IPS-20b (cell line): Measurements from ENCODE around the gene FBXL16.

Experiments
- H3K27ac ChIP-seq: one replicate; pipeline ENCODE4 v1.5.1; 2013; ENCODE audit warnings: low read length
- H3K27me3 ChIP-seq: 2 replicates; pipeline ENCODE4 v1.6.1; 2013; ENCODE audit warnings: mild to moderate bottlenecking, low read length, inconsistent platforms; ENCODE audit not compliant: insufficient read depth
- H3K36me3 ChIP-seq: 2 replicates; pipeline ENCODE4 v1.6.1; 2013; ENCODE audit warnings: low read depth, mild to moderate bottlenecking, inconsistent platforms, low read length, moderate library complexity; ENCODE audit not compliant: insufficient read depth
- H3K4me1 ChIP-seq: 2 replicates; pipeline ENCODE4 v1.6.1; 2013; ENCODE audit warnings: mild to moderate bottlenecking, control low read depth, inconsistent platforms, low read length, moderate library complexity; ENCODE audit not compliant: insufficient read depth
- H3K4me3 ChIP-seq: 2 replicates; pipeline ENCODE4 v1.5.1; 2013; ENCODE audit warnings: mild to moderate bottlenecking, low read length, inconsistent platforms
- H3K9ac ChIP-seq: 2 replicates; pipeline ENCODE4 v1.6.1; 2013; ENCODE audit warnings: low read depth, mild to moderate bottlenecking, inconsistent platforms, low read length, moderate library complexity
- H3K9me3 ChIP-seq: 2 replicates; pipeline ENCODE4 v1.6.1; 2013; ENCODE audit warnings: mild to moderate bottlenecking, low read depth, low read length, inconsistent platforms; ENCODE audit not compliant: insufficient read depth

The FBXL16 gene

DNA sequence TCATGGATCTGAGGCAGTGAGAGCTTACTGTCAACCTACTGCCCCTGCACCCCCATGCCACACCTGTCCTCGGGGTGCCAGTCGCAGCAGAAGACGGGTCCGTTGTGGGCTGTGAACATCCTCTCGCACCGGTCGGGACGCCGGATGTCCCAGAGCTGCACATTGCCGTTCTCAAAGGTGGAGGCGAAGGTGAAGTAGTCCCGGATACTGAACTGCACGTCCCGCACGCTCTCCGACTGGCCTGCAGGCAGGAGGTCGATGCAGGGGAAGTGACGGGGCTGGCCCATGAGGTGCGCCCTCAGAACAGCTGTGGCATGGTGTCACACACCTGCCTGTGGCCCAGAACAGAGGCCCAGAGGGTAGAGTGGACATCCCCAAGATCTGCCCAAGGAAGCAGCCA, 18.1 kb downstream of the FBXL16 start:
- no peak overlapping the region for H3K27ac ChIP-seq
- peaks cover 8% of the 10 kb centered on the region for H3K36me3 ChIP-seq
- peaks cover 21% of the 10 kb centered on the region for H3K27me3 ChIP-seq
- H3K4me3 ChIP-seq, result no peak overlapping the region
- H3K9me3 ChIP-seq, result no peaks in the 10 kb centered on the region
- H3K9ac ChIP-seq, result no peak overlapping the region
- no peaks in the 10 kb centered on the region for H3K4me1 ChIP-seq

DNA sequence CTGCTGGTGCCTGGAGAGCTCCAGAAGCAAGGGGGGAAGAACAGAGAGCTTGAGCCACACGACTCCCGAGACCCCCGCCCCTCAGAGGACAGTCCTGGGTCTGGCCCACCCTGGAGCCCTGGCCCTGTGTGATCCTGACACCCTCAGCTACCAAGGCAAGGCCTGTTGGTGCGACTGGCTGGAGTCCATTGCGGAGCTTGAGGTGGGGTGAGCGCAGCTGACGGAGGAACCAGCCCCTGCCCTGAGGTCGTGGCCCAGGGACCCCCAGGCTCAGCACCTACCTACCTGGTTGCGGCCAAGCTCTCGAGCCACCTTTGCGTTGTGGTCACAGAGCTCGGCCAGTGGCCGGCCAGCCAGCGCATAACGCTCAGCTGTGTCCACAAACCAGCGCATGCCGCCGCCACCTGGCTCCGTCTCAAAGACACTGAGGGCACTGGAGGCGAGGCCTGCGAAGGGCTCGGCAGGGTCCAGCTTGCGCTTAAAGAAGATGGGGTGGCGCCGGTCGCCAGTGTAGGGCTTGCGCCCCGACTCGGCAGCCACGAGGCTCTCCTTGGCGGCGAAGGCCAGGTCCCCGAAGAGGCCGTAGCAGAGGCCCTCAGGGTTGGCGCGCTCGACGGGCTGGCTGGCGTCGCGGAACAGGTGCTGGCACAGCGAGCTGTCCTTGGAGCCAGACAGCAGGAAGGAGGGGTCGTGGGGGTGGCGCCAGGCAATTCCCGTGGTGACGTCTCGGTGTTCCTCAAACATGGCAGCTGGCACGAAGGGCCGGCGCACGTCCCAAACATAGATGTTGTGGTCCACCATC, 18.9 kb downstream of the FBXL16 start:
- Histone ChIP-seq H3K9me3 (no peaks in the 10 kb centered on the region), H3K4me3 (no peak overlapping the region), H3K27me3 (peaks cover 12% of the 10 kb centered on the region), H3K9ac (no peak overlapping the region), H3K36me3 (peaks cover 16% of the 10 kb centered on the region), H3K4me1 (no peaks in the 10 kb centered on the region), H3K27ac (no peak overlapping the region)

DNA sequence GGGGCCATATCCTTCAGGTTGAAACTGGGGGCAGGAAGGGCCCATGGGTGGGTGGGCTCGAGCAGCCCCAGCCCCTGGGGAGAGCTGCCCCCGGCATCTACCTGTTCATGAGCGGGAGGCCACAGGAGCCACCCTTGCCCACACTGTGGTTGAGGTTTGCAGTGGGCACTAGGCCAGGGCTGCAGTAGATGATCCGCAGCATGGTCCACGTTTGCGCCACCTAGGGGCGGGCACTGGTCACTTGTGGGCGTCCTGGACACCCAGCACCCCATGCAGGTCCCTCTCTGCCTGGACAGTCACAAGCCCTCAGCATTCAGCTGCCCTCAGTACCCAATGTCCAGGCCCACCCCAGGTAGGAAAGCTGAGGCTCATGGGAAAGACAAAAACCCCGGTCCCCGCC, 19.6 kb downstream of the FBXL16 start:
- no peak overlapping the region for H3K27ac ChIP-seq
- peaks cover 19% of the 10 kb centered on the region for H3K36me3 ChIP-seq
- H3K4me1 ChIP-seq, result no peaks in the 10 kb centered on the region
- no peaks in the 10 kb centered on the region for H3K9me3 ChIP-seq
- H3K4me3 ChIP-seq, result no peak overlapping the region
- peaks cover 5% of the 10 kb centered on the region for H3K27me3 ChIP-seq
- H3K9ac ChIP-seq, result no peak overlapping the region

GRCh38 chr16:684961-685696, 20.5 kb downstream of the FBXL16 start:
- Histone ChIP-seq H3K9me3 (no peaks in the 10 kb centered on the region), H3K27ac (no peak overlapping the region), H3K36me3 (peaks cover 19% of the 10 kb centered on the region), H3K4me1 (no peaks in the 10 kb centered on the region), H3K9ac (no peak overlapping the region), H3K27me3 (no peaks in the 10 kb centered on the region), H3K4me3 (no peak overlapping the region)

DNA sequence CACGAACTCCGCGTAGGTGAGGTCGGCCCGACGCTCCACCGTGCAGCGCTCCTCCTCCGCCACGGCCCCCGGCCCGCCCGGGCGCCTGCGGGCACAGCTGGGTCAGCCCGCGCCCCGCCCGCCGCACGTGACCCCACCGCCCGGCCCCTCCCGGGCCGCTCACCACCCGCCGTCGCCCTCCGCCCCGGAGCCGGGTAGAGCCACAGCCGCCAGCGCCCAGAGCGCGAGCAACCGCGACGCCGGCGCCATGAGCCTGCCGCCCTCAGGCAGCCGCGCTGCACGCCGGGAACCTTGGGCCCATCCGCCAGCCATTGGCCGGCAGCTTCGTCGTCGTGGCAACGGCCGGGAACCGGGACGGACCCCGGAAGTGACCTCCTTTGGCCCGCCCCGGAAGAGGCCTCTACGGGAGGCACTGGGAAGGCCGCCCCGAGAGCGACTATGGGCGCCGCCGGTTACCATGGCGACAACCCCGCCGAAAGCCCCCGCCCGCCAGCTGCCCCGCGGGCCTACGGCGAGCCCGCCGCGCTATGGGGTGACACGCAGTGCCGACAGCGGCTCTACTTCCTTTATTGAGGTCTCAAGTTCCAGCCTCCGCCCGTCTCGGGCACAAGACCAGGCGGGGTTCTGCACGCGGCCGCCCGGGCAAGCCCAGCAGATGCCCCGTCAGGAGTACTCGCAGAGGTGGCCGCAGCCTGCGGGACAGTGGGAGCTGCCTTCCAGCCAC, 21.4 kb downstream of the FBXL16 start, which contains the start of gene JMJD8:
JMJD8 (minus strand) TSS at position 264 of the 724 bp plus-strand sequence; CDS start at position 249, 15 bp downstream.
- peaks cover 19% of the 10 kb centered on the region for H3K36me3 ChIP-seq
- peak within 1 kb of the TSS; percentile 79 for H3K9ac ChIP-seq
- no peaks in the 10 kb centered on the region for H3K4me1 ChIP-seq
- no peaks in the 10 kb centered on the region for H3K27me3 ChIP-seq
- peak within 1 kb of the TSS; percentile 74 for H3K4me3 ChIP-seq
- H3K9me3 ChIP-seq, result no peaks in the 10 kb centered on the region
- H3K27ac ChIP-seq, result no peak within 1 kb of the TSS

DNA sequence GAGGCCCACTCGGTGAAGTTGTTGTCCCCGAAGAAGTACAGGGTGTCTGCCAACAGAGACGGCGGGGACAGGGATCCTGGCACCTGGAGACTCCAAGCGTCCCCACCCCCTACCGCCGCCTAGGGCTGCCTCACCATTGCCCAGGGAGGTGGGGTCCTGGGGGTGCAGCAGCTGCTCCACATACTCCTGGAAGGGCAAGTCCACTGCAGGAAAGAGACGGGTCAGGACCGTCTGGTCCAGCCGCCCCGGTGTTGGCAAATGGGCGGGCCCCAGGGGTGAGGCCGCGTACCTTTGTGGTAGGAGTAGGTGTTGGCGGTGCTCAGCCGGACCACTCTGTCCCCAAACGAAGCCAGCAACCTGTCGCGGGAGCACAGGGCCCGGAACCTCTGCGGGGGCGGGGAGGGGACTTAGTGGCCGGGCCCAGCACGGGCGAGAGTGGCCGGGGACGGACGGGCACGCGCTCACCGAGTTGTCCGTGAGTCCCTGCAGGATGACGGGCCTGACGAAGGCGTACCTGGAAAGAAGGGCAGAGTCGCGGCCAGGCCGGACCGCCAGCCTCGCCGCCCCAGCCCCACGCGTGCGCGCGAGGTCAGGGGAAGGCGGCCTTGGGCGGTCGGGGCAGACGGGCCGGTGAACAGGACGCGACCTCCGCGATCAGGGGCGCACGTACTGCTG, 22.1 kb downstream of the FBXL16 start:
- Histone ChIP-seq H3K27ac (no peak overlapping the region), H3K9me3 (no peaks in the 10 kb centered on the region), H3K27me3 (no peaks in the 10 kb centered on the region), H3K4me1 (no peaks in the 10 kb centered on the region), H3K36me3 (peaks cover 19% of the 10 kb centered on the region), H3K4me3 (peak overlapping the region; percentile 74), H3K9ac (peak overlapping the region; percentile 79)

DNA sequence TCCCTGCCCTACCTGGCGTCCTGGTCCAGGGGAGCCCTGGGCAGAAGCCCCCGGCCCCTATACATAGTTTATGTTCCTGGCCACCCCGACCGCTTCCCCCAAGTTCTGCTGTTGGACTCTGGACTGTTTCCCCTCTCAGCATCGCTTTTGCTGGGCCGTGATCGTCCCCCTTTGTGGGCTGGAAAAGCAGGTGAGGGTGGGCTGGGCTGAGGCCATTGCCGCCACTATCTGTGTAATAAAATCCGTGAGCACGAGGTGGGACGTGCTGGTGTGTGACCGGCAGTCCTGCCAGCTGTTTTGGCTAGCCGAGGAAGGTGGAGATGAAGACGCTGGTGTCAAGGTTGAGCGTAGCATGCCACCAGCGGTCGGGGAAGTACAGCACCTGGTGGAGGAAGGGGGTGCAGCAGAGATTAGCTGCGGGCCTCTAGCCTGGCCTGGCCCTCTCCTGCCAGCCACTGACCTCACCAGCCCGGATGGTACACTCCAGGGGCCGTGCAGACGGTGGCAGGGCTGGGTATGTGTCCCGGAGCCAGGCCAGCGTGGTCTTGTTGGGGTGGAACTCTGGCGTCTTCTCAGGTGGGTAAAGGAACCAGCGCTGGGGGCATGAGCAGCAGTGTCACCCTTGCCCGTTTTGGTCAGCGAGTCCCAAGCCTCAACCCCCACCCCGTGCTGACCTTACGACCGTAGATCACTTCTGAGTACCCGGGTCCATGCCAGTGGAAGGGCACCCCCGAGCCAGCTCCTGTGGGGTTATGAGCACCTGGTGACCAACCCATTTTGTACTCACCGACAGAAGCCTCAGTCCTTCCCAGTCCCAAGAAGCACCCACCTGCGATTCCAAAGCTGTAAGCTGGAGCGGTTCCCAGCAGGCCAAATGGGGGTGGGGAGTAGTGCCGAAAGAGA, 22.9 kb downstream of the FBXL16 start:
- Histone ChIP-seq H3K36me3 (peaks cover 19% of the 10 kb centered on the region), H3K4me3 (peak overlapping the region; percentile 74), H3K9me3 (no peaks in the 10 kb centered on the region), H3K27me3 (no peaks in the 10 kb centered on the region), H3K4me1 (no peaks in the 10 kb centered on the region), H3K9ac (no peak overlapping the region), H3K27ac (no peak overlapping the region)

GRCh38 chr16:681746-682427, 23.7 kb downstream of the FBXL16 start:
- Histone ChIP-seq H3K27ac (no peak overlapping the region), H3K36me3 (peaks cover 19% of the 10 kb centered on the region), H3K9me3 (no peaks in the 10 kb centered on the region), H3K4me3 (peak overlapping the region; percentile 90; the same call in 1 of the 2 replicates), H3K4me1 (no peaks in the 10 kb centered on the region), H3K27me3 (no peaks in the 10 kb centered on the region), H3K9ac (no peak overlapping the region; the same call in 1 of the 2 replicates)

GRCh38 chr16:680967-681745, 24.4 kb downstream of the FBXL16 start:
- H3K9ac ChIP-seq, result peak overlapping the region; percentile 80; the same call in 1 of the 2 replicates
- no peaks in the 10 kb centered on the region for H3K9me3 ChIP-seq
- H3K36me3 ChIP-seq, result peaks cover 19% of the 10 kb centered on the region
- H3K4me3 ChIP-seq, result peak overlapping the region; percentile 90
- no peaks in the 10 kb centered on the region for H3K4me1 ChIP-seq
- H3K27ac ChIP-seq, result no peak overlapping the region
- H3K27me3 ChIP-seq, result peaks cover 3% of the 10 kb centered on the region; the same call in 1 of the 2 replicates

DNA sequence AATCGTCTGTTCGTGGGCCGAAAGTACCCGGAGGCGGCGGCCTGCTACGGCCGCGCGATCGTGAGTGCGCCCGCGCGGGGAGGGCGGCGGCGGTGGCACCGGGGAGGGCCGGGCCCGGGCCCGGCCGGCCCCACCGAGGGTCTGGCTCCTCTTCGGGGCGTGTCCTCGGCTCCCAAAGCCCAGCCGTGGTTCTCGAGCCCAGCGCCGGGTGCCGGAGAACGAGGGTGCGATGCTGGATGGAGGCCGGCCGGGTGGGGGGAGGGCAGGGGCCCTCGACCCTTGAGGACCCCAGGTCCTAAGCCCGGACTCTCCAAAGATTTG, 25.0 kb downstream of the FBXL16 start:
- Histone ChIP-seq H3K36me3 (peaks cover 19% of the 10 kb centered on the region), H3K4me3 (peak overlapping the region; percentile 90), H3K9me3 (no peaks in the 10 kb centered on the region), H3K9ac (peak overlapping the region; percentile 80; the same call in 1 of the 2 replicates), H3K27ac (no peak overlapping the region), H3K27me3 (peaks cover 8% of the 10 kb centered on the region; the same call in 1 of the 2 replicates), H3K4me1 (no peaks in the 10 kb centered on the region)
